ENCODE measurements around the gene RNF14.
A peak's percentile ranks its signal among the peaks of the same experiment; 100 is the strongest.

The RNF14 gene

DNA sequence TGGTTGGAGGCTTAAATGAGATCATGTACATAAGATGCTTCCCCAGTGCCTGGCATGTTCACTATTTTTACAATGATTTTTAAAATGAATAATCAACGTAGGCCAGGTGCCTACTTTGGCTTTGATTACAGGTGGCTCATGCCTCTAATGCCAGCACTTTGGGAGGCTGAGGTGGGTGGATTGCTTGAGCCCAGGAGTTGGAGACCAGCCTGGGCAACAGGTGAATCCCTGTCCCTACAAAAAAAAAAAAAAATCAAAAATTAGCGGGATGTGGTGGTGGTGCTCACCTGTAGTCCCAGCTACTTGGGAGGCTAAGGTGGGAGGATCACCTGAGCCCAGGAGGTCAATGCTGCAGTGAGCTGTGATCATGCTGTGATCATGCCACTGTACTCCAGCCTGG lies 20.1 kb upstream of the RNF14 start:
- FAIRE-seq, result no peak

DNA sequence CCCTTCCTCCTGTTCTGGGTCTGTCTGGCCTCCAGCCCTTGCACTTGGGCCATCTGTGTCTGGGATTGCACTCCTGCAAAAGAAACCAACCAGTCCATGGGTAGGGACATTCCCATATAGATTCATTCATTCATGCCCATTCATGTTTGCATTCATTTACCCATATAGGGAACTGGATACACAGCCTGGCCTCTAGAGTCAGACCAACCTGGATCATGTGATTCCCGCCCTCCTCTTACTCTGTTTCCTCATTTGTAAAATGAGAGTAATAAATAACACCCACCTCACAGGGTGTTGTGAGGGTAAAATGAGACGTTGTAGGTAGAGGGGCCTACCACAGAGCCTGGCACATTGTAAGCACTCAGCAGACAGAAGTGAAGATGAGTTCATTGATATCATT lies 19.4 kb upstream of the RNF14 start:
- FAIRE-seq, result no peak

DNA sequence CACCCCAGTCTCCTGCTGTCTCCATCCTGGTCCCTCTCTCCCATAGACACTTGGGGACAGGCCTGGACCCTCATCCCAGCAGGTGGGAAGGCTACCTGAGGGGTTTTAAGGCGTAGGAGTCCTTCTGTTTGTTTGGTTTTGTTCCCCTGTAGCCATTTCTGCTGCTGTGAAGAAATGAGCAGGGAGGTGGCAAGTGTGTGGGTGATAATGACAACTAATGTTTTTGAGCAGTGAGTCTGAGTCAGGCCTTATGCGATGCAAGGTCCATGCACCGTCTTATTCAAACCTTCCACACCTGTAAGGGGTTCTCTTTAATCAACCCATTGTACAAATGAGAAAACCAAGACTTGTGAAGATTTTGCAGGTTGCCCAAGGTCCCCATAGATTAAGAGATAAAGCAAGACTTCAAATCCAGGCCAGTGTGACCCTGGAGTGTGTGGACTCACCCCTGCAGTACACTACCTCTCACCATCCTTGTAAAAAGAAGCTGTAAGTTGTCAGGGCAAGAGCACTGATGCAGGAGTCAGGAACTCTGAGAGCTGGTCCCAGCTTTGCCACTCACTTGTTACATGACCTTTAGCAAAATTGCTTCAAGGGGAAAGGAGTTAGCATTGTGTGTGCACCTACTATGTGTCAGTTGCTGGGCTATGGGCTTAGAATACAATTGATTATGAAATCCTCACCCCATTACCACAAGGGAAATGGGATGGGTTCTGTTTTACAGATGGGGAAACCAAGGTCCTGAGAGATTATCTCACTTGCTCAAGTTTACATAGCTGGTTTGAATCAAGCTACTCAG lies 18.5 kb upstream of the RNF14 start:
- no peak for FAIRE-seq

DNA sequence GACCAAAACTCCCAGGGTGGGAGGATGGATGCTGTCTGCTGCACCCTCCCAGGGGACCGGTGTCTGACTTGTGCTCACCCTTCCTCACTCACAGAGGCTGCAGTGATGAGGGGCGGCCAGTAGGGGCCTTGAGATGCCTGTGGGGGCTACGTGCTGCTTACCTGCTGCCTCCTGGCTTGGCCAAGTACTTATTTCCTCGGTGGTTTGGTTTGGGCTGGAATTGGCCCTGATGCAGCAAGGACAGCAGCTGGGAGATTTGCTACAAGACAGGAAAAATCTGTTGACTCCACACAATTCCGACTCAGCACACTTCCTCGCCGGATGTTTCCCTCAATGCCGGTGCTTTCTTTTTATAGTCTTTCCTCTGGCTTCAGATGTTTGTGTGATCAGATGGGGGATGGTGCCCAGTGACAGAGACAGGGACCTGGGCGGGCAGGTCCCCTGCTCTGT lies 17.5 kb upstream of the RNF14 start:
- FAIRE-seq, result peak; percentile 21

DNA sequence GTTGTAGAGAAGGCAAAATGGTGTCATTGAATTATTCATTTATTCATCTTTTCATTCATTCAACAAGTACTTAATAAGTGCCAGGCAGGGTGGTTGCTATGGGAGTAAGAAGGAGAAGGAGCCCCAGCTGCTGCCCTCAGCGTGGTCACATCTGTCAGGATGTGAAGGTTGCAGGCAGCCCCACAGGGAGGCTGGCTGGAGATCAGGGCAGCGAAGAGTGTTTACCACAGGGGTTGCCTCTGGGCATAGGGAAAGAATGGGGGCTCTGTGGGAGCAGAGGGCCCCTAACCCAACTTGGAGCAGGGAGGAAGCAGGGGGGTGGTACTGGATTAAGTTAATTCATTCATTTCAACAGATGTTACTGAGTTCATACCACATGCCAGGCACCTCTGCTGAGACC lies 16.9 kb upstream of the RNF14 start:
- FAIRE-seq, result no peak

DNA sequence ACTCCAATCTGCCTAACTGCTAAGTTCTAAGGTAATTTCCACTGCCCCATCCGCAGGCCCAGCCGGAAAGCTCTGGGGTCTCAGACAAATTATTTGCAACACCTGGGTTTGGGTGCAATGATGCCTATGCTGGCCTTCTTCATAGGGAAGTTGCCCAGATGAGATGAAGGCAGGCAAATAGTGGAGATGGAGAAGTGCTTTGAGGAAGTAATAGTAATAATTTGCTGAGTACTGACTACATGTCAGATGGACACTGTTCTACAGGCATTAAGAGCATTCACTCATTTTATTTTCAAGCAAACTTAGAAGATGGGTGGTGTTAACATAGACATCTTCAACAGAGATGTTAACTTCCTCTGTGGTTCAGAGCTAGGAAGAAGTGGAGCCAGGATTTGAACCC lies 14.7 kb upstream of the RNF14 start:
- FAIRE-seq, result no peak

DNA sequence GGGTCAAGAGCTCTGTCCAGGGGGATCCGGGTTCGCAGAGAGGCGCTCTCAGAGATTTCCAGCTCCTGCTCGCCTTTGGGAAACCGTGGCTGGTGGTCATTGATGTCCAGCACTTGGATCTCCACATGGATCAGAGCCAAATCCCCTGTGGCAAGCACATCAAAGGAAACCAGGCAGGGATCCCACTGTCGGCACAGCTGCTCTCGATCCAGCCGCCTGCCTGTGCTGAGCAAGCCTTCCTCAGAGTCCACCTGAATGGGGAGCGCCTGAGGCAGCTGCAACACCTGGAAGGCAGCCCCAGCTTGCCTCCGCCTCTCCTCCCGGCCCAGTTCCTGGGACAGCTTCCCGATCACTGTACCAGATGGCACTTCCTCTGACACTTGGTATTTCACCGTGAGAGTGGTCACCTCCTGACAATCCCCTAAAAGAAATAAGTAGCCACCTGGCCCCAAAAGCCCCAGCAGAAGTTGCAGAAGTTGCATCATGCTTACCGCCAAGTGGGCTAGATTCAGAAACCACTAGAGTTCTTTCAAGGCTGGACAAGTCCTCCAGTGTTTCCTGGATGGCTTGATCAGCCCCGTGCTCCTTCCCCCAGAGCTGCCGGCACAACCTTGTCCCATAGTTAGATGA lies 11.4 kb upstream of the RNF14 start:
- no peak for FAIRE-seq

DNA sequence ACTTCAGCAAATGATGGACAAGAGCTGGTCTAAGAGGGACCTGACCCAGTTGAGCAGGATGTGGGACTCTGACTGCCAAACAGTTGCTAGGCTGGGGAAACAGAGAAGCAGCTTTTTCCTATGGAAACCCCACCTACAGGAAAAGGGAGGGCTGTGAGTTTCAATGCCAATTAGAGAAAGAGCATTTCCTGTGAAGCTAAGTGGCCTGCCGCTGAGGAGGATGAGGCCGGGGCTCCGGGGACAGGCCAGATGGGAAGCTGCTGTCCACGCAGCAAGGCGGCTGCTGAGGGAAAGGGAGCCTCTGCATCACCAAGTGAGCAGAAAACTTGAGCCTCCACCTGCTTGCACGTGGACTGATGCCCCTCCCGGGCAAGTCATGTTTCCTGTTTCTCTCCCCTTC lies 10.8 kb upstream of the RNF14 start, which contains the start of gene PCDH12:
Gene PCDH12 (minus strand): TSS at position 90 of the 400 bp plus-strand sequence. CDS start 351 bp downstream, outside the sequence.
- FAIRE-seq, result no peak

DNA sequence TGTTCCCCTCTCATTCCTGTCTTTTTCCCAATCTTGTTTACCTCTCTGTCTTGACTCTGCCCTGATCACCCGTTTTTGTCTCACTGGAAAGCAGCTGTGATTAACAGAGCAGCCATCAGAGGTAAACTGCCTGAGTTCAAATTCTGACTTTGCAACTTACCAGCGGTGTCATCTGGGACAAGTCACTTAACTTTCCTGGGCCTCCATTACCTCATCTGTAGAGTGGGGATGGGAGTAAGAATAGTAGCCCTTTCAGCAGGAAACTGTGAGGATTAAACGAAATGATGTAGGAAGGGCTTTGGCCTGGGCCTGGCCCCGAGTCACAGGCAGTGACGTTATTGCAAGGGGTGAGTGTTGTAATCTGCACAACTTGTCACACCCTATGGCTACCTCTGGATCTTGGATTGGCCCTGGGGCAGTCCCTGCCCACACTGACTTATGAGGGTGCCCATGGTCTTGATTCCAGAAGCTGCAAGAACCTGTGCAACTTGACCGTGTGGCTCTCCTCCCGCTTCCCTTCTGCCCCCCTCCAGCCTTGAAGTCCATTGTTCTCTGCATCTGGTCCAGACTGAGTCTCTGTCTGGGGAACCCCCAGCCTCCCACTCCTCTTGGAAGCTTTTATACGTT lies 10.2 kb upstream of the RNF14 start:
- FAIRE-seq, result no peak

DNA sequence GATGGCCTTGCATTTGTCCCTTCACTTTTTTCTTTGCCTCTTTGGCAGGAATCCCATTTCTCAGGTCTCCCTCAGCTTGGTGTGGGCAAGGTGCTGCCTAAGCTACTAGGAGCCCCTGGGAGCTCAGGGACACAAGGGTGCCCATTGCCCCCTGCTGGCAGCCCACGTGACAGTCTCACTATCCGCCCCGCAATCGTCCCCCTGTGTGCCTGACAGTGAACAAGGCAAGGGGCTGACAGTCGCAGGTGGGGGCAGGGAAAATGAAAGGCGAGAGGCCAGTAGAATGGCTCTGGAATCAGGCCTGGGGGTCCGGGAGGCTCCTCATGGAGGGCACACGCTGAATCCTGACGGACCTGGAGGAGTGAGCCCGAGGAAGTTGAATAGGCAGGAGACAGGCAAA lies 8.9 kb upstream of the RNF14 start:
- FAIRE-seq, result no peak

DNA sequence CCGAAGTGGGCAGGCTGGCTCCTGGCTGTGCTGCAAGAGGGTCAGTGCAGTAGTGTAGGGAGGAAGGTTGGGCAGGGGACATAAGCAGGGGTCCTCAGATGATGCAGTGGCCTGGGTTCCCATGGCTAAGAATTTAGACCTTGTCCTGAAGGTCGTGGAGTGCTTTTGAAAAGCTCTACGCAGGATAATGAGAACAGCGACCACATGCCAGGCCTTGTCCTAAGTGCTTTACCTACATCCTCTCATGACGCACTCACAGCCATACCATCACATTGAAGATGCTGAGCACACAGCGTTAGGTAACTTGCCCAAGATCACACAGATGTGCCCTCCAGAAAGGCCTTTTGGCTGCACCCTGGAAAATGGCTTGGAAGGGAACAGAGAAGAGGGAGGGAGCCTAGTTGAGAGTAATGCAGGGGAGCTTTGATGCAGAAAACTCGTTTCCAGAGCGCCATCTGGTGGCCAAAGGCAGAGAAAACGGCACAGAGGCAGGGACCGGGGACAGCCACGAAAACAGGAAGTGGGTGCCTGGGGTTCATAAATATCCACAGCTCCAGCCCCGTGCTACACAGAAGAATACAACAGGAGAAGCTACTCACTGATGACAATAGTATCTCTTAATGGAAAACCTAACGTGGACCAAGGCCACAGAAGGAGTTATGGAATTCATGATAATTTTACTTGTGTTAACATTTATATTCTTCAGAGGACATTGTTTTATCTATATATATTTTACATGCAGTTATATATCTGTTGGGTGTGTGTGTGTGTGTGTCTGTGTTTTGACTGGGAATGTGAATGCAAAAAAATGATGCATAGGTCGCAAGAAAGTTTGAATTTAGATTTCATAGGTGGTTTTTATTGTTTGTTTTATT lies 8.2 kb upstream of the RNF14 start:
- FAIRE-seq, result peak; percentile 82

DNA sequence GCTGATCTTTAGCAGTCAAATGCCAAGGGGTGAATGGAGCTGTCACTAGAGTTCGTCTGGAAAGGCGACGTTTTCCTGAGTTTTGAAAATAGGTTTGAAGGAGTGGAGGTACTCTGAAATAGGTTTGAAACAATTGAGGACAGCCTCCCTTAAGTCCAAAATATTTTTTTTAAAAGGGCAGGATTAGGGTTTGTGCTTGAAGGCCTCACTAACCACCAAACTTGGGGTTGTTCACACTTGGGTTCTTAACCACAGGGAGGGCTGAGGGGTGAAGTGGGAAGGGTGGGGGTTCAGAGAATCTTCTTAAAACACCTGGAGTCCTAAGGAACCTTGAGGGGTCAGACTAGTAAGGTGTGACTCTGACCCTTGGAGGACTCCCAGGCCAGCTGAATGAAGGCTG lies 7.4 kb upstream of the RNF14 start:
- FAIRE-seq, result no peak

DNA sequence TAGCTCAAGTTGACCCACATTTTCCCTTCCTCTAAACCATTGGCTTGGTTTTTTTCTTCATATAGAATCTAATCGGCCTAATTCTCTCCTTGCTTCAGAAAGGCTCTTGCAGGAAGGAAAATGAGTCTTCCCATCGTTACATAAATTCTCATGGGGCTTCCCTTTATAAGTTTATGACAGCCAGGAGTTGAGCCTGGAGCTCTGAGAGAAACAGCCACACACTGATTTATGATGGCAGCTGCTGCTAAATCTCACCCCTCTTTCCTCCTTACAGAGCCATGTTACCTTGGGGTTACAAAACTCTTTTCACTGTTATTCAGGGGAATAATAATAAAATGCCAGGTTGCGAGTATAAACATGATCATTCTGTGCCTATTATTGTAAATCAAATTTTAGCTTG lies 5.2 kb upstream of the RNF14 start:
- no peak for FAIRE-seq

DNA sequence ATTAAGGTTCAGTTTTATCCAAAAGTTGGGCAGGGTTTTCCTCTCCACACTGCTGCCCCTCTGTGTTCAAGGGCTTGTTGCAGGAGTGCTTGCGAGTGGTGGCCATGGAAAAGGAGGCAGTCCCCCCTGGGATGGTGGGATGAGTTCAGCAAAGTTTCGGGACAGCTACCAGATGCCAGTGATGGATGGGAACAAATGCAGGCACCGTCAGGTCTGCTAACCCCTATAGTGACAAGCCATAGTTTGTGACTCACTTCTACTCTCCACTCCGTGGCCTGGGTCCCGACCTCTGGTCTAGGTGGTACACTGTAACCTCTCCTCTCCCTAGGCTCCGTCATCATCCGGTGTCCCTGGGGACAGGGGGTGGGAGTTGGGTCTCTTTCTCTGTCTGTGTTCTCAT lies 3.8 kb upstream of the RNF14 start:
- FAIRE-seq, result no peak

DNA sequence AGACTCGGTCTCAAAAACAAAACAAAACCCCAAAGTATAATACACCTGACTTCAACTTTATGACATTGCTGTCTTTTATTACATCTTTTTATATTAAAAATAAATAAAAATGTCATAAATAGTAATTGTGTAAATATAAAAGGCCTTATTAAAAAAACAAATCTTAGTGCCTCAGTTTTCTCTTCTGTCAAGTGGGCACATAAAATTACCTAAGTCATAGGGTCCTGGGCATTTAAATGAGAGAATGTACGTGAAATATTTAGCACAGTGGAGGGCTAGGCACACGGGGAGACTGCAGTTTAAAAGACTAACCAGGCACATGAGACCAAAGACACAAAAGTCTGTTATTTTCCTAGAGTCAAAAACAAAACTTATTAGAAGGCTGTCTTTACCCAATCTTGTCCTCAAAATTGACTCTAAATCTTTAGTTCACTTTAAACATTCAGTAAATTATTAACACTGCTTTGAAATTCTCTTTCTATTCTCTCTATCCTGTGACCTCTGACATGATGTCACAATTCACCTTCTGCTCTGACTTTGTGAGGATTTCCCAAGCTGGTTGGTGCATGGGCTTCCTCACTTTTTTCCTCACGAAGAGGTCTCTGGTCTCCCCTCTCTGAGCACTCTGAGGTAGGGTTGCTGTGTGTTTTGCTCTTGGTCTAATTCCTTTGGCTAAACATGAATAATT lies 2.5 kb upstream of the RNF14 start:
- FAIRE-seq, result no peak

DNA sequence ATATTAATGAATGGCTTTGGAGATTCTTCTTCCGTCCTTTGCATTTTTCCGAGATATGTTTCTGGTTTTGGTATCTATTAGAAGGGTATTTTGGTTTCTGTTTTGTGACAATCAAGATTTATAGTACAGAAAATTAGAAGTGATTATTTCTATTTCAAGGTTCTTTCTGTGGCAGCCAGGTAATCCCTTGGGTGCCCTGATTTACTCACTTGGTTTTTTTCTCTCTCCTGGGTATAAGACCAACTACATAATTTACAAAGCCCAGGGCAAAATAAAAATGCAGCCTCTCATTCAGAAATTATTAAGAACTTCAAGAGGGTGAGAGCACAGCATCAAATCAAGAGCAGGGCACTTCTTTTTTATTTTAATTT lies 2.0 kb upstream of the RNF14 start:
- no peak for FAIRE-seq

DNA sequence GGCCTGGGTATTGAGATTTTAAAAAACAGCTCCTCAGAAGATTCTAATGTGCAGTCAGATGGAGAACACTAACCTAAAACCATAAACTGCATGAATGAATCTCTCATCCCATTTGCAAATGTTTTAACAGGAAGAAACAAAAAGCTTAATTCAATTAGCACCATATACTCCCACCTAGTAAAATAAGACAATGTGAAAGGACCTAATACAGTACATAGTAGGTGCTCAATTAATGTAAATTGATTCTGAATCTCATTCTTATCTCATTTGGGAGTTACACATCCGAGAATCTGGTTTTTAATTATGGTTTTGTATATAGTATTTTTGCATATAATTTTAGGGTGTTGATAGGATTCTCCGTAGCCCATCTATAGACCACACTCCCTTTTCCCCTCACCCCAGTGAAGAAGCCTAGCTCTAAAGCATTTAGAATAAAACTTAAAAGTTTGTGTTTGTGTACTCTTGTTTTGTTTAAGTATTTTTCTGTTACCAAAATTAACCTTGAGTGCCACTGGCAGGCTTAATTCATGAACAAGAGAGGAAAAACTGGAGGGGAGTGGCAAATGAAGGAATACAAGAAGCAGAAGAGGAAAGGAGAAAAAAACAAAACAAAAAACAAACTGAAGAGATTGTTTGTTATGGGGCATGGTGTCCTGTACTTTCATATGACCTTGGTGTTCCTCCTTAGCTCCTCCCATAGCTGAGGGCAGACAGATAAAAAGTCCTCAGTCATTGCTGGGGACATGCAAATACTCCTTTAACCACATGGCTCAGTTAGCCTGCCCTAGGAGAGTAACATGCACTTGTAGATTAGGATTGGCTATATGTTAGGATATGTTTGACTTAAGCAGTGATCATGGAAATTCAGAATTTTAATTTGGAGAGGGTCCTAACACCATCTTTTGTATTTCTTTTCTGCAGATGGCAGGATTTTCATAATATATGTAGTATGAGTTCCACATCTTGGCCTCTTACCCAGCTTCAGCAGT lies 1.2 kb downstream of the RNF14 start:
- FAIRE-seq, result no peak

DNA sequence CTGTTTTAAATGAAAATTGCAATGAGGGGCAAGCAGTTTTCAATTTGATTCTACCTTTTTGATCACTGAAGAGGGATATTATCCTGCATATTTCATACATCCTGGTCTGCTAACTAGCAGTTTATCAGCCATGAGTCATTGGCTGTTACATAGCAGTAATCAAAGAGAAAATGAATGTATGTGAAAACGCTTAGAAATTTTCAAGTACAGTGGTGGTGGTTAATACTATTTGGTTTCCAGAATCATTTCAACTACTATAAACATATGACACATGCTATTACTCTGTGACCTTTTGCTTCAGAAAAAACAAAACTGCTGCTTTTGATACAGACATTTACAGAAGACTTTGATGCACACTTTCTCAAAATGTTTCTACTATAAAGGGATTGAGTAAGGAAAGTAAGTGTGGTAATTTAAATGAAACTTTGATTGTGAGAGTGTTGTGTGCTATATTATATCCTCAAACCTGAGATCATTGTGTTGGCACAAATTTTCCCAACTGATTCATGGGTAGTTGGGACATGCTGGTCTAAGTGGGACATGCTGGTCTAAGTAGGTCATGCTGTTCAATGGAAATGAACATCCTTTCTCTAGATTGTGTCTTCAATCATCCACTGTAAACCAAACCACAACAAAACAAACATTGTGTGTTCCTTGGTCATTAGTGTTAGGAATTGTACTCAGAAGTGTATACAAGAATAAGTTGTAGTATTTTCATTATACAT lies 5.1 kb downstream of the RNF14 start:
- FAIRE-seq, result no peak

DNA sequence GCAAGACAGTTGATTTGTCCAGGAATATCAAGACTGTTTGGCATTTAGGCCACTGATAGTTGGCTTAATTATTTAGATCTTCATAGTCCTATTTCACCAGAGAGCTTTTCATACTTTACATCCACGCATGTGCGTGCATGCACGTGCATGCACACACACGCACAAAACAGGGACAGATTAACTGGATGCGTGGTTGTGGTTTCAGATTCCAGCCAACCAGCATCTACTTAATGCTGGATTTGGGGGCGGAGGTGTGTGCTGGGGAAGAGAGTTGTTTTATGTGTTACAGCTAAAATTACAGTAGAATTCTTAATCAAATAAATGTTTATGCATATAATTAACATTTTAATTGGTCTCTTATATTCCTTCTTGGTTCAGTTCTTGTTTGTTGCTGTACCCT lies 7.3 kb downstream of the RNF14 start:
- FAIRE-seq, result no peak

DNA sequence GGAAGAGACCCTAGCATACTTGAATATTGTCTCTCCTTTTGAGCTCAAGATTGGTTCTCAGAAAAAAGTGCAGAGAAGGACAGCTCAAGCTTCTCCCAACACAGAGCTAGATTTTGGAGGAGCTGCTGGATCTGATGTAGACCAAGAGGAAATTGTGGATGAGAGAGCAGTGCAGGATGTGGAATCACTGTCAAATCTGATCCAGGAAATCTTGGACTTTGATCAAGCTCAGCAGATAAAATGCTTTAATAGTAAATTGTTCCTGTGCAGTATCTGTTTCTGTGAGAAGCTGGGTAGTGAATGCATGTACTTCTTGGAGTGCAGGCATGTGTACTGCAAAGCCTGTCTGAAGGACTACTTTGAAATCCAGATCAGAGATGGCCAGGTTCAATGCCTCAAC lies 9.5 kb downstream of the RNF14 start:
- no peak for FAIRE-seq

DNA sequence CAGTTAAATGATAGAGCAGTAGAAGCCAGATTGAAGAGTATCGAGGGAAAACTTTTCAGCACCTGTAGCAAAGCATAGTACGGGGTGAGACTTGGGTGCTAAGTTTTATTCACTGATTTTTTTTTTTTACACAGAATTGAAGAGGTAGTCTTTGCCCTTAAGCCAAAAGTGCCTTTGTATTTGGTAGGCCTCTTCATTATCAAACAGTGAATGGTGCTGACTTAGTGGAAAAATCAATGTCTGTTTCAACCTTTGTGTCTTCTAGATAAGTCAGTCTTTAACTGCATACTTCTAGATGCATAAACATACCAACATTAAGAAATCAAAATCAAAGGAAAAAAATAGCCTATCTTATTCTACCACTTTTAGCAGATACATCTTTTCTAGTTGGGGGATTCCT lies 13.7 kb downstream of the RNF14 start:
- FAIRE-seq, result no peak
